K562 (cell line): ENCODE data around the gene NT5C1A. TPM values are rescaled to one million over a fixed set of nuclear protein-coding genes. Genes with fewer than 3 reads are reported as not detected.

Experiments
- ATAC-seq: fragments of 200-7000 bp; cut with Tn5 transposase; 3 replicates; pipeline ENCODE4 v1.9.1; 2020; ENCODE audit warnings: moderate library complexity
- BruUV-seq: library from RNA; stranded (reverse); fragments of 400-500 nt; replicated peaks from 2 replicates; lab custom pipeline; 2021; lab: Mats Ljungman, UMichigan
- CTCF ChIA-PET: fragments of 300-600 bp; formaldehyde crosslinking; extraction: SDS; loops from one replicate; lab custom pipeline; 2021; ENCODE audit warnings: low intra/inter-chr PET ratio; lab: Yijun Ruan, JAX
- POLR2A ChIA-PET: fragments of 300-600, 350-650 bp; sonication (Branson Sonifier 250); formaldehyde crosslinking; extraction: SDS; loops from one replicate; lab custom pipeline; 2021; ENCODE audit warnings: antibody characterized with exemption, inconsistent platforms; lab: Yijun Ruan, JAX
- DNase-seq, 4 experiments: peaks; one replicate each; pipeline versions ENCODE4 v3.0.0 to v3.0.0-alpha.2; 2011 to 2018; ENCODE audit warnings: low spot score in 3 of 4, mixed read lengths in 3 of 4; ENCODE audit errors: extremely low read depth in 1 of 4
- FAIRE-seq: peaks from 2 replicates; lab custom pipeline; 2011; peaks lifted over from hg19 to GRCh38; lab: Jason Lieb, UNC
- H2AFZ ChIP-seq: 2 replicates; pipeline ENCODE4 v1.6.0; 2011; ENCODE audit warnings: low read depth, low read length, control low read depth, inconsistent platforms
- H3K27ac ChIP-seq: fragments of 200-600 bp; 3 replicates; pipeline ENCODE4 v1.8.0; 2011; ENCODE audit warnings: low read depth, mild to moderate bottlenecking, control low read depth, inconsistent platforms, low read length, moderate library complexity, mixed read lengths; ENCODE audit errors: extremely low read depth
- H3K27me3 ChIP-seq, 2 experiments: fragments of 300-600 bp in 1 of 2; 2 replicates in 1 of 2; 3 replicates in 1 of 2; pipeline versions ENCODE4 v1.6.0 to v1.8.0; 2011; ENCODE audit warnings: inconsistent platforms in 2 of 2, low read length in 2 of 2, mild to moderate bottlenecking in 1 of 2, mixed read lengths in 1 of 2, moderate library complexity in 1 of 2; ENCODE audit not compliant: control insufficient read depth in 2 of 2, insufficient read depth in 2 of 2
- H3K36me3 ChIP-seq: fragments of 300-600 bp; 3 replicates; pipeline ENCODE4 v1.8.0; 2011; ENCODE audit warnings: mild to moderate bottlenecking, low read length, inconsistent platforms; ENCODE audit not compliant: control insufficient read depth, insufficient read depth
- H3K4me1 ChIP-seq, 2 experiments: fragments of 200-600 bp in 1 of 2; replicated peaks in 1 of 2; 2 replicates in 1 of 2; 3 replicates in 1 of 2; pipeline versions ENCODE4 v1.5.1 to v1.8.0; 2011; ENCODE audit warnings: inconsistent platforms in 2 of 2, low read length in 2 of 2, mild to moderate bottlenecking in 1 of 2, mixed read lengths in 1 of 2, moderate library complexity in 1 of 2; ENCODE audit not compliant: control insufficient read depth in 2 of 2, insufficient read depth in 2 of 2
- H3K4me2 ChIP-seq: 2 replicates; pipeline ENCODE4 v1.6.1; 2011; ENCODE audit warnings: low read length, control low read depth, inconsistent platforms, mixed read lengths; ENCODE audit not compliant: insufficient read depth
- H3K4me3 ChIP-seq: fragments of 200-600 bp; sonication (generic), shearing (Covaris generic); 2 replicates; pipeline ENCODE4 v1.5.1; 2016; ENCODE audit warnings: control low read depth, inconsistent platforms
- H3K79me2 ChIP-seq: fragments of 200-600 bp; 3 replicates; pipeline ENCODE4 v1.8.0; 2011; ENCODE audit warnings: low read length, inconsistent platforms; ENCODE audit not compliant: control insufficient read depth, insufficient read depth
- H3K9ac ChIP-seq, 2 experiments: 2 replicates each; pipeline versions ENCODE4 v1.6.0 to v1.6.1; 2011; ENCODE audit warnings: low read depth in 2 of 2, low read length in 2 of 2, control low read depth in 1 of 2, inconsistent platforms in 1 of 2, mild to moderate bottlenecking in 1 of 2, mixed read lengths in 1 of 2; ENCODE audit not compliant: insufficient read depth in 1 of 2
- H3K9me1 ChIP-seq: one replicate; pipeline ENCODE4 v1.6.0; 2011; ENCODE audit warnings: inconsistent platforms, mild to moderate bottlenecking, low read length, moderate library complexity; ENCODE audit not compliant: control insufficient read depth, insufficient read depth
- H3K9me3 ChIP-seq: replicated peaks from 2 replicates; pipeline ENCODE4 v1.5.1; 2011; ENCODE audit warnings: low read depth, low read length, inconsistent platforms; ENCODE audit not compliant: control insufficient read depth, insufficient read depth
- H4K20me1 ChIP-seq: replicated peaks from 2 replicates; pipeline ENCODE4 v1.6.1; 2011; ENCODE audit warnings: low read length, inconsistent platforms, mixed read lengths; ENCODE audit not compliant: control insufficient read depth, insufficient read depth
- CBX1 ChIP-seq: sonication (generic); IDR thresholded peaks from 2 replicates; pipeline ENCODE4 v1.6.1; 2016; ENCODE audit warnings: antibody characterized with exemption, low read depth, mild to moderate bottlenecking
- CHD2 ChIP-seq: IDR thresholded peaks from 2 replicates; pipeline ENCODE4 v1.6.1; 2011; ENCODE audit warnings: low read depth, low read length
- CREB1 ChIP-seq, 2 experiments: sonication (generic) in 1 of 2; formaldehyde crosslinking in 1 of 2; IDR thresholded peaks; 2 replicates each; pipeline versions ENCODE4 v1.6.1 to v1.8.0; 2012 to 2022; ENCODE audit warnings: inconsistent platforms in 1 of 2, mild to moderate bottlenecking in 1 of 2, missing genetic modification reagents in 1 of 2, moderate library complexity in 1 of 2
- ETS1 ChIP-seq: conservative IDR thresholded peaks from 2 replicates; pipeline ENCODE4 v1.6.1; 2011; ENCODE audit warnings: low read depth, mild to moderate bottlenecking, low read length; ENCODE audit not compliant: control insufficient read depth
- ETS2 ChIP-seq: IDR thresholded peaks from 2 replicates; pipeline ENCODE4 v1.6.1; 2016; ENCODE audit warnings: borderline replicate concordance, missing genetic modification characterization, mild to moderate bottlenecking, moderate library complexity, missing compliant biosample characterization; ENCODE audit not compliant: poor library complexity, severe bottlenecking
- ETV1 ChIP-seq: fragments of 450-650 bp; conservative IDR thresholded peaks from 2 replicates; pipeline ENCODE4 v1.6.1; 2016; ENCODE audit warnings: missing genetic modification characterization, control low read depth, low read depth, missing compliant biosample characterization
- GTF2B ChIP-seq: IDR thresholded peaks from 2 replicates; pipeline ENCODE4 v1.6.1; 2011; ENCODE audit not compliant: insufficient read length; ENCODE audit errors: extremely low read depth
- MAX ChIP-seq: sonication (generic); formaldehyde crosslinking; IDR thresholded peaks from 2 replicates; pipeline ENCODE4 v1.9.0; 2022; ENCODE audit warnings: mild to moderate bottlenecking, missing genetic modification reagents
- NELFE ChIP-seq: IDR thresholded peaks from 2 replicates; pipeline ENCODE4 v1.6.1; 2011; ENCODE audit warnings: mild to moderate bottlenecking; ENCODE audit not compliant: insufficient read depth, insufficient read length
- RBM39 ChIP-seq: fragments of 200-400 bp; formaldehyde crosslinking; optimal IDR thresholded peaks from 2 replicates; pipeline ENCODE3; 2018; ENCODE audit warnings: low read depth, low read length
- RFX7 ChIP-seq: fragments of 250-450 bp; sonication (Bioruptor Pico); IDR thresholded peaks from 2 replicates; pipeline ENCODE4 v1.5.1; 2021; ENCODE audit warnings: mild to moderate bottlenecking
- SIN3B ChIP-seq: fragments of 450-650 bp; IDR thresholded peaks from 2 replicates; pipeline ENCODE4 v1.6.1; 2017; ENCODE audit warnings: low read depth, mild to moderate bottlenecking, moderate library complexity
- SMARCA5 ChIP-seq: fragments of 450-650 bp; IDR thresholded peaks from 2 replicates; pipeline ENCODE4 v1.6.1; 2016
- SREBF2 ChIP-seq: sonication (generic); formaldehyde crosslinking; IDR thresholded peaks from 2 replicates; pipeline ENCODE4 v1.4.0; 2020; ENCODE audit warnings: mild to moderate bottlenecking, missing genetic modification reagents
- SRSF7 ChIP-seq: fragments of 200-400 bp; formaldehyde crosslinking; optimal IDR thresholded peaks from 2 replicates; pipeline ENCODE3; 2017; ENCODE audit warnings: mild to moderate bottlenecking, low read depth, low read length
- ZNF175 ChIP-seq: fragments of 200-800 bp; sonication (Bioruptor generic); IDR thresholded peaks from 2 replicates; pipeline ENCODE4 v1.6.1; 2016; ENCODE audit warnings: low read depth, mild to moderate bottlenecking, missing genetic modification characterization, missing compliant biosample characterization
- ZNF586 ChIP-seq: fragments of 450-650 bp; formaldehyde crosslinking; conservative IDR thresholded peaks from 2 replicates; pipeline ENCODE4 v1.4.0; 2020; ENCODE audit warnings: mild to moderate bottlenecking, moderate library complexity
- WGBS: fragments of 100-300 bp; shearing (Covaris generic); methylation state at CpG from one replicate; pipeline ENCODE4 v1.1.6; 2016; ENCODE audit warnings: low coverage, mixed read lengths; ENCODE audit not compliant: insufficient coverage; ENCODE audit errors: missing lambda C conversion rate; 5-methylcytosine and 5-hydroxymethylcytosine counted together
- in situ Hi-C: fragments of 300-500 bp; cut with MboI; formaldehyde crosslinking; loops from 4 replicates; pipeline ENCODE4 v1.15.0; 2018; ENCODE audit warnings: inconsistent platforms, mixed read lengths
- intact Hi-C: fragments of 100-400 bp; cut with micrococcal nuclease; formaldehyde crosslinking; loops from 2 replicates; pipeline ENCODE4 v1.14.2; 2022
- polyA plus RNA-seq, 8 experiments: library from polyadenylated mRNA; depleted of rRNA in 4 of 8; stranded (reverse) in 5 of 8; unstranded in 3 of 8; fragments of >200 nt; fragmentation: Nextera tagmentation in 2 of 8; fragmentation: Illumina TruSeq in 1 of 8; extraction: Ambion mirVana in 2 of 8; extraction: Trizol in 1 of 8; gene quantifications; 2 replicates each; pipeline versions ENCODE4 v1.2.1 to v1.2.3, GENCODE V29; 2011 to 2014; ENCODE audit warnings: inconsistent platforms in 1 of 8, missing spikeins in 1 of 8
- total RNA-seq, 7 experiments: library from RNA; depleted of rRNA in 6 of 7; stranded (reverse); fragments of >200 nt in 6 of 7; fragmentation: Illumina TruSeq in 2 of 7; extraction: Trizol in 2 of 7; gene quantifications; 2 replicates each; pipeline versions ENCODE4 v1.2.1 to v1.2.3, GENCODE V29; 2011 to 2021; ENCODE audit warnings: low replicate concordance in 1 of 7

The NT5C1A gene
- total and polyA plus RNA-seq, 9 of the 15 experiments (the other 6 are each of a cell fraction or from before 2014, with no cell fraction given) = not detected

GRCh38 chr1:39685071-39685470 lies 13.2 kb upstream of the NT5C1A start:
- Histone ChIP-seq H3K79me2 (no peaks in the 10 kb centered on the region), H3K9me1 (no peaks in the 10 kb centered on the region), H3K36me3 (no peaks in the 10 kb centered on the region), H3K4me2 (no peak overlapping the region), H3K4me1 (peaks cover 0 to 5% of the 10 kb centered on the region in 2 experiments; a peak in 2 of 5 replicates), H3K9me3 (no peaks in the 10 kb centered on the region), H3K27ac (no peak overlapping the region), H2AFZ (no peak overlapping the region), H4K20me1 (no peaks in the 10 kb centered on the region), H3K27me3 (peaks cover 35 to 82% of the 10 kb centered on the region in 2 experiments), H3K4me3 (no peak overlapping the region), H3K9ac (no peak overlapping the region)
- no peak for DNase-seq
- POLR2A ChIA-PET = interaction anchor here (1.0 to 2.0 kb wide), 3 partner anchors 9 to 28 kb away, joined by 4 read pairs; no protein-coding TSS in a partner anchor
- intact Hi-C loops (no loop called here), in situ Hi-C loops (no loop called here)
- TF ChIP-seq NELFE (no peak), SRSF7 (no peak), SIN3B (no peak), CBX1 (no peak), ETS2 (tag) (no peak), ZNF175 (CRISPR knock-in tag) (no peak), SMARCA5 (no peak), SREBF2 (CRISPR knock-in tag) (no peak), ZNF586 (no peak), GTF2B (no peak), ETS1 (no peak), CHD2 (no peak), ETV1 (tag) (no peak), CREB1 (IDR thresholded peaks at IDR 0.05) (no peak), CREB1 (CRISPR knock-in tag; IDR thresholded peaks at IDR 0.05) (no peak), RBM39 (no peak), RFX7 (no peak), MAX (no peak)
- no peak for FAIRE-seq
- no TSS peak for BruUV-seq
- no peak for ATAC-seq
- CTCF ChIA-PET = no interaction called here
- 2% methylated on average over 3 of the region's 3 CpGs for WGBS
